ENCODE results near the gene AWAT2. TPM values are rescaled to one million over a fixed set of nuclear protein-coding genes. Genes with fewer than 3 reads are reported as not detected.

The AWAT2 gene
- total and polyA plus RNA-seq, 10 of the 15 experiments (the other 5 are each of a cell fraction or from before 2014, with no cell fraction given), result not detected

GRCh38 chrX:69991685-69992084 lies 58.1 kb downstream of the AWAT2 start:
- Histone ChIP-seq H3K4me3 (no peak overlapping the region), H3K27me3 (replicated peaks in 1 of 2; ENCODE audit: control insufficient read depth in 2 of 2, insufficient read depth in 2 of 2, low read length in 1 of 2) (no peaks in the 10 kb centered on the region), H2AFZ (ENCODE audit: control insufficient read depth, low read depth, low read length) (no peak overlapping the region), H3K27ac (ENCODE audit: control insufficient read depth, insufficient read depth) (no peak overlapping the region), H3K4me2 (ENCODE audit: control insufficient read depth, insufficient read depth) (no peak overlapping the region), H3K36me3 (ENCODE audit: control insufficient read depth in 2 of 2, insufficient read depth in 2 of 2, low read length in 1 of 2) (no peaks in the 10 kb centered on the region), H4K20me1 (ENCODE audit: control insufficient read depth, insufficient read depth) (no peaks in the 10 kb centered on the region), H3K79me2 (ENCODE audit: control insufficient read depth, insufficient read depth, low read length) (no peaks in the 10 kb centered on the region), H3K9me3 (replicated peaks; ENCODE audit: control insufficient read depth, insufficient read depth, low read length) (no peaks in the 10 kb centered on the region), H3K9ac (ENCODE audit: control insufficient read depth, insufficient read depth, low read length) (no peak overlapping the region), H3K4me1 (ENCODE audit: control insufficient read depth, insufficient read depth, low read length) (no peaks in the 10 kb centered on the region)
- POLR2A ChIA-PET, result no interaction called here
- in situ Hi-C loops (cut with MboI), result no loop called here
- DNase-seq (ENCODE audit: low read depth, low spot score), result no peak
- RAD21 ChIA-PET (ENCODE audit: unreplicated experiment), result no interaction called here
- no peak for FAIRE-seq
- no TSS peak for BruUV-seq (replicated peaks)
- ATAC-seq, result no peak
- 26% methylated on average over 3 of the region's 3 CpGs for WGBS (ENCODE audit: insufficient coverage, insufficient replicate concordance, low lambda C conversion rate, missing lambda C conversion rate)
- intact Hi-C loops (cut with micrococcal nuclease; ENCODE audit: unreplicated experiment), result no loop called here
- SMC1A ChIA-PET (ENCODE audit: uncharacterized antibody, unreplicated experiment), result no interaction called here
- TF ChIP-seq TCF3 (IDR thresholded peaks at IDR 0.05; ENCODE audit: borderline replicate concordance, insufficient read depth, low read depth, low read length) (no peak), BCL11A (IDR thresholded peaks at IDR 0.05; ENCODE audit: low read depth, low read length) (no peak)
- CTCF ChIA-PET, result no interaction called here

Small RNA genes lying within 50 kb of the gene (microRNA-seq; reads per million reads assigned to microRNA genes)
- not detected for gene MIR676

Small RNA genes lying within 50 kb of the gene (small RNA-seq; reads per million reads assigned to genes)
- gene MIR676, result not detected

Other genes with a start within 250 kb of the AWAT2 start
Only the 7 nearest of the 9 such genes appear.
- gene OTUD6A, start 12.5 kb upstream of the AWAT2 start, total RNA-seq (2014; rRNA removed), result not detected in 2 replicates
- not detected in 2 replicates for gene OTUD6A, start 12.5 kb upstream of the AWAT2 start, total RNA-seq (2014; rRNA removed; fragmentation: Illumina TruSeq; extraction: Trizol)
- not detected in 2 replicates for gene OTUD6A, start 12.5 kb upstream of the AWAT2 start, total RNA-seq (2021)
- gene OTUD6A, start 12.5 kb upstream of the AWAT2 start, polyA plus RNA-seq (2011; rRNA removed), result not detected in 2 replicates
- gene OTUD6A, start 12.5 kb upstream of the AWAT2 start, polyA plus RNA-seq (2014; fragmentation: Illumina TruSeq; extraction: Trizol), result not detected in 2 replicates
- gene OTUD6A, start 12.5 kb upstream of the AWAT2 start, polyA plus RNA-seq (2014; fragmentation: Nextera tagmentation; extraction: Ambion mirVana), result not detected
- gene OTUD6A, start 12.5 kb upstream of the AWAT2 start, polyA plus RNA-seq (2014; rRNA removed), result not detected in 2 replicates
- gene OTUD6A, start 12.5 kb upstream of the AWAT2 start, polyA plus RNA-seq (2016; fragmentation: Nextera tagmentation; extraction: Ambion mirVana), result not detected
- gene IGBP1, start 83.5 kb upstream of the AWAT2 start, total RNA-seq (2014; rRNA removed), result 52.4 and 58.4 TPM in 2 replicates
- 59.1 and 62.0 TPM in 2 replicates for gene IGBP1, start 83.5 kb upstream of the AWAT2 start, total RNA-seq (2014; rRNA removed; fragmentation: Illumina TruSeq; extraction: Trizol)
- gene IGBP1, start 83.5 kb upstream of the AWAT2 start, total RNA-seq (2021), result 54.9 and 55.2 TPM in 2 replicates
- gene IGBP1, start 83.5 kb upstream of the AWAT2 start, polyA plus RNA-seq (2011; rRNA removed), result 120 and 140 TPM in 2 replicates
- 76.5 and 100 TPM in 2 replicates for gene IGBP1, start 83.5 kb upstream of the AWAT2 start, polyA plus RNA-seq (2014; fragmentation: Illumina TruSeq; extraction: Trizol)
- 10 to 100 TPM; 75.8 to 99.3 TPM for gene IGBP1, start 83.5 kb upstream of the AWAT2 start, polyA plus RNA-seq (2014; fragmentation: Nextera tagmentation; extraction: Ambion mirVana)
- gene IGBP1, start 83.5 kb upstream of the AWAT2 start, polyA plus RNA-seq (2014; rRNA removed), result 49.6 and 55.3 TPM in 2 replicates
- 10 to 100 TPM; 29.7 to 31.9 TPM for gene IGBP1, start 83.5 kb upstream of the AWAT2 start, polyA plus RNA-seq (2016; fragmentation: Nextera tagmentation; extraction: Ambion mirVana)
- gene DGAT2L6, start 127.5 kb upstream of the AWAT2 start, total RNA-seq (2014; rRNA removed), result 0.34 and 0.49 TPM in 2 replicates
- gene DGAT2L6, start 127.5 kb upstream of the AWAT2 start, total RNA-seq (2014; rRNA removed; fragmentation: Illumina TruSeq; extraction: Trizol), result 0.23 and 0.31 TPM in 2 replicates
- gene DGAT2L6, start 127.5 kb upstream of the AWAT2 start, total RNA-seq (2021), result 0.16 TPM in 1 of 2 replicates, not detected in the other
- 0.58 and 1.2 TPM in 2 replicates for gene DGAT2L6, start 127.5 kb upstream of the AWAT2 start, polyA plus RNA-seq (2011; rRNA removed)
- gene DGAT2L6, start 127.5 kb upstream of the AWAT2 start, polyA plus RNA-seq (2014; fragmentation: Illumina TruSeq; extraction: Trizol), result 0.43 and 0.68 TPM in 2 replicates
- gene DGAT2L6, start 127.5 kb upstream of the AWAT2 start, polyA plus RNA-seq (2014; fragmentation: Nextera tagmentation; extraction: Ambion mirVana), result under 1 TPM; 0.11 to 0.23 TPM
- gene DGAT2L6, start 127.5 kb upstream of the AWAT2 start, polyA plus RNA-seq (2014; rRNA removed), result 0.08 and 0.43 TPM in 2 replicates
- gene DGAT2L6, start 127.5 kb upstream of the AWAT2 start, polyA plus RNA-seq (2016; fragmentation: Nextera tagmentation; extraction: Ambion mirVana), result not detected
- not detected in 2 replicates for gene AWAT1, start 184.7 kb upstream of the AWAT2 start, total RNA-seq (2014; rRNA removed)
- gene AWAT1, start 184.7 kb upstream of the AWAT2 start, total RNA-seq (2014; rRNA removed; fragmentation: Illumina TruSeq; extraction: Trizol), result not detected in 2 replicates
- not detected in 2 replicates for gene AWAT1, start 184.7 kb upstream of the AWAT2 start, total RNA-seq (2021)
- not detected in 2 replicates for gene AWAT1, start 184.7 kb upstream of the AWAT2 start, polyA plus RNA-seq (2011; rRNA removed)
- not detected in 2 replicates for gene AWAT1, start 184.7 kb upstream of the AWAT2 start, polyA plus RNA-seq (2014; fragmentation: Illumina TruSeq; extraction: Trizol)
- gene AWAT1, start 184.7 kb upstream of the AWAT2 start, polyA plus RNA-seq (2014; fragmentation: Nextera tagmentation; extraction: Ambion mirVana), result not detected
- gene AWAT1, start 184.7 kb upstream of the AWAT2 start, polyA plus RNA-seq (2014; rRNA removed), result not detected in 2 replicates
- not detected for gene AWAT1, start 184.7 kb upstream of the AWAT2 start, polyA plus RNA-seq (2016; fragmentation: Nextera tagmentation; extraction: Ambion mirVana)
- gene P2RY4, start 210.3 kb upstream of the AWAT2 start, total RNA-seq (2014; rRNA removed), result not detected in 2 replicates
- gene P2RY4, start 210.3 kb upstream of the AWAT2 start, total RNA-seq (2014; rRNA removed; fragmentation: Illumina TruSeq; extraction: Trizol), result not detected in 2 replicates
- 0.13 TPM in 1 of 2 replicates, not detected in the other for gene P2RY4, start 210.3 kb upstream of the AWAT2 start, total RNA-seq (2021)
- gene P2RY4, start 210.3 kb upstream of the AWAT2 start, polyA plus RNA-seq (2011; rRNA removed), result 0.07 TPM in 1 of 2 replicates, not detected in the other
- gene P2RY4, start 210.3 kb upstream of the AWAT2 start, polyA plus RNA-seq (2014; fragmentation: Illumina TruSeq; extraction: Trizol), result not detected in 2 replicates
- not detected for gene P2RY4, start 210.3 kb upstream of the AWAT2 start, polyA plus RNA-seq (2014; fragmentation: Nextera tagmentation; extraction: Ambion mirVana)
- 0.33 and 0.44 TPM in 2 replicates for gene P2RY4, start 210.3 kb upstream of the AWAT2 start, polyA plus RNA-seq (2014; rRNA removed)
- not detected for gene P2RY4, start 210.3 kb upstream of the AWAT2 start, polyA plus RNA-seq (2016; fragmentation: Nextera tagmentation; extraction: Ambion mirVana)
- not detected in 2 replicates for gene ARR3, start 218.4 kb upstream of the AWAT2 start, total RNA-seq (2014; rRNA removed)
- not detected in 2 replicates for gene ARR3, start 218.4 kb upstream of the AWAT2 start, total RNA-seq (2014; rRNA removed; fragmentation: Illumina TruSeq; extraction: Trizol)
- not detected in 2 replicates for gene ARR3, start 218.4 kb upstream of the AWAT2 start, total RNA-seq (2021)
- gene ARR3, start 218.4 kb upstream of the AWAT2 start, polyA plus RNA-seq (2011; rRNA removed), result not detected in 2 replicates
- not detected in 2 replicates for gene ARR3, start 218.4 kb upstream of the AWAT2 start, polyA plus RNA-seq (2014; fragmentation: Illumina TruSeq; extraction: Trizol)
- gene ARR3, start 218.4 kb upstream of the AWAT2 start, polyA plus RNA-seq (2014; fragmentation: Nextera tagmentation; extraction: Ambion mirVana), result not detected
- not detected in 2 replicates for gene ARR3, start 218.4 kb upstream of the AWAT2 start, polyA plus RNA-seq (2014; rRNA removed)
- gene ARR3, start 218.4 kb upstream of the AWAT2 start, polyA plus RNA-seq (2016; fragmentation: Nextera tagmentation; extraction: Ambion mirVana), result not detected
- not detected in 2 replicates for gene RAB41, start 232.2 kb upstream of the AWAT2 start, total RNA-seq (2014; rRNA removed)
- gene RAB41, start 232.2 kb upstream of the AWAT2 start, total RNA-seq (2014; rRNA removed; fragmentation: Illumina TruSeq; extraction: Trizol), result not detected in 2 replicates
- not detected in 2 replicates for gene RAB41, start 232.2 kb upstream of the AWAT2 start, total RNA-seq (2021)
- not detected in 2 replicates for gene RAB41, start 232.2 kb upstream of the AWAT2 start, polyA plus RNA-seq (2011; rRNA removed)
- not detected in 2 replicates for gene RAB41, start 232.2 kb upstream of the AWAT2 start, polyA plus RNA-seq (2014; fragmentation: Illumina TruSeq; extraction: Trizol)
- under 1 TPM in 1 of 2 experiments, not detected in 1; 0.05 TPM for gene RAB41, start 232.2 kb upstream of the AWAT2 start, polyA plus RNA-seq (2014; fragmentation: Nextera tagmentation; extraction: Ambion mirVana)
- not detected in 2 replicates for gene RAB41, start 232.2 kb upstream of the AWAT2 start, polyA plus RNA-seq (2014; rRNA removed)
- under 1 TPM in 1 of 2 experiments, not detected in 1; 0.31 TPM for gene RAB41, start 232.2 kb upstream of the AWAT2 start, polyA plus RNA-seq (2016; fragmentation: Nextera tagmentation; extraction: Ambion mirVana)